Spleen (tissue), 11 donors: ENCODE results near the gene NLGN1. TPM values are rescaled to one million over a fixed set of nuclear protein-coding genes. Genes with fewer than 3 reads are reported as not detected.

Experiments used
- DNase-seq: peaks from one replicate; pipeline ENCODE4 v3.0.0-alpha.2; 2020
- H3K27ac ChIP-seq, 8 donors: fragments of 200-600 bp; sonication (generic) in 7 of 8; 1 replicate in 4 of 8; 2 replicates in 4 of 8; pipeline versions ENCODE4 v1.5.0 to v1.8.0; 2016 to 2021; ENCODE audit warnings: inconsistent platforms in 4 of 8, mild to moderate bottlenecking in 4 of 8, moderate library complexity in 1 of 8
- H3K27me3 ChIP-seq, 7 donors: fragments of 200-600 bp; sonication (generic) in 6 of 7; replicated peaks in 1 of 7; 1 replicate in 4 of 7; 2 replicates in 3 of 7; pipeline versions ENCODE4 v1.5.0 to v1.8.0; 2016 to 2021; ENCODE audit warnings: inconsistent platforms in 3 of 7, mild to moderate bottlenecking in 1 of 7
- H3K36me3 ChIP-seq, 6 donors: fragments of 200-600 bp; sonication (generic) in 5 of 6; 1 replicate in 4 of 6; 2 replicates in 2 of 6; pipeline versions ENCODE4 v1.5.0 to v1.8.0; 2016 to 2021; ENCODE audit warnings: inconsistent platforms in 2 of 6
- H3K4me1 ChIP-seq, 6 donors: fragments of 200-600 bp; sonication (generic) in 5 of 6; 1 replicate in 3 of 6; 2 replicates in 3 of 6; pipeline versions ENCODE4 v1.5.0 to v1.8.0; 2016 to 2021; ENCODE audit warnings: inconsistent platforms in 3 of 6
- H3K4me3 ChIP-seq, 8 donors: fragments of 200-600 bp; sonication (generic) in 7 of 8; 1 replicate in 4 of 8; 2 replicates in 4 of 8; pipeline versions ENCODE4 v1.5.0 to v1.8.0; 2016 to 2021; ENCODE audit warnings: inconsistent platforms in 4 of 8, mild to moderate bottlenecking in 4 of 8, moderate library complexity in 2 of 8
- H3K9me3 ChIP-seq, 8 donors: fragments of 200-600 bp; sonication (generic) in 7 of 8; 1 replicate in 4 of 8; 2 replicates in 4 of 8; pipeline versions ENCODE4 v1.5.0 to v1.8.0; 2016 to 2021; ENCODE audit warnings: inconsistent platforms in 4 of 8
- POLR2A ChIP-seq, 3 donors: fragments of 450-650 bp; IDR thresholded peaks; one replicate each; pipeline ENCODE4 v1.5.1; 2017; ENCODE audit warnings: antibody characterized with exemption in 3 of 3, mild to moderate bottlenecking in 1 of 3
- POLR2AphosphoS5 ChIP-seq, 3 donors: sonication (generic); formaldehyde crosslinking; IDR thresholded peaks; one replicate each; pipeline ENCODE4 v1.5.1; 2017; ENCODE audit warnings: antibody characterized with exemption in 3 of 3
- WGBS, 5 donors: extraction: QIAGEN DNeasy Blood & Tissue Kit in 3 of 5; methylation state at CpG; one replicate each; pipeline versions ENCODE4 v1.1.5 to v1.1.7; 2013 to 2018; 5-methylcytosine and 5-hydroxymethylcytosine counted together
- intact Hi-C: fragments of 100-400 bp; cut with DNase I; formaldehyde crosslinking; loops from one replicate; pipeline ENCODE4 v1.15.0; 2023; ENCODE audit warnings: low total_unique reads
- polyA plus RNA-seq, 3 donors: library from polyadenylated mRNA; stranded (reverse); fragments of 200-250 nt; gene quantifications; one replicate each; pipeline ENCODE4 v1.2.1, GENCODE V29; 2013
- total RNA-seq, 7 donors: library from RNA; depleted of rRNA in 3 of 7; stranded (reverse); fragments of >200 nt in 3 of 7; fragmentation: NEBNext Ultra II Directional in 4 of 7; extraction: Animal tissue kit (Norgen Biotek cat#: 25700) in 4 of 7; gene quantifications; one replicate each; pipeline versions ENCODE4 v1.1.0 to v1.2.1, GENCODE V29; 2016 to 2021
- TF ChIP-seq, protein P1 (sequence below), 11 experiments: fragments of 200-600 bp in 7 of 11; fragments of 450-650 bp in 4 of 11; sonication (generic) in 4 of 11; IDR thresholded peaks in 8 of 11; conservative IDR thresholded peaks in 3 of 11; 1 replicate in 7 of 11; 2 replicates in 4 of 11; pipeline versions ENCODE4 v1.4.0 to v1.8.0; 2016 to 2021; ENCODE audit warnings: antibody characterized with exemption in 11 of 11, inconsistent platforms in 4 of 11, mild to moderate bottlenecking in 1 of 11
- donor health status: healthy with polysubstance abuse.
- donor health status: DM: no; HTN: no; CAD: no; lungs with moderate emphysema.
- donor health status: DM: no; HTN: no; CAD: no.
- donor health status: Bipolar disorder and iron deficiency.
- donor health status: healthy.
- donor health status: DM: no; HTN: no; CAD: no.
- donor health status: DM: yes; HTN: yes; CAD: no.

NLGN1 gene
- total and polyA plus RNA-seq, 10 donors = 0.03 to 0.13 (median 0.03) TPM; not detected in 7

- H3K4me1 ChIP-seq = no peaks in the 10 kb centered on the region
Observed at GRCh38 chr3:173404156-173404555, 6.6 kb downstream of the NLGN1 start.

GRCh38 chr3:173410436-173410835 is 12.9 kb downstream of the NLGN1 start:
- no peaks in the 10 kb centered on the region for H3K36me3 ChIP-seq
- intact Hi-C loops = no loop called here

More at GRCh38 chr3:173404156-173404555, 6.6 kb downstream of the NLGN1 start:
- Histone ChIP-seq H3K4me3 (no peak overlapping the region), H3K9me3 (no peaks in the 10 kb centered on the region), H3K27me3 (peaks cover 0 to 30% (median 3%) of the 10 kb centered on the region in 7 donors), H3K36me3 (no peaks in the 10 kb centered on the region), H3K27ac (no peak overlapping the region)
- WGBS, 5 donors = 79 to 92% (median 88%) methylated on average over 1 of the region's 1 CpG
- intact Hi-C loops = no loop called here
- no peak for DNase-seq
- TF ChIP-seq POLR2AphosphoS5 (IDR thresholded peaks at IDR 0.05) (no peak), POLR2A (IDR thresholded peaks at IDR 0.05) (no peak)
- TF ChIP-seq, protein P1, sequence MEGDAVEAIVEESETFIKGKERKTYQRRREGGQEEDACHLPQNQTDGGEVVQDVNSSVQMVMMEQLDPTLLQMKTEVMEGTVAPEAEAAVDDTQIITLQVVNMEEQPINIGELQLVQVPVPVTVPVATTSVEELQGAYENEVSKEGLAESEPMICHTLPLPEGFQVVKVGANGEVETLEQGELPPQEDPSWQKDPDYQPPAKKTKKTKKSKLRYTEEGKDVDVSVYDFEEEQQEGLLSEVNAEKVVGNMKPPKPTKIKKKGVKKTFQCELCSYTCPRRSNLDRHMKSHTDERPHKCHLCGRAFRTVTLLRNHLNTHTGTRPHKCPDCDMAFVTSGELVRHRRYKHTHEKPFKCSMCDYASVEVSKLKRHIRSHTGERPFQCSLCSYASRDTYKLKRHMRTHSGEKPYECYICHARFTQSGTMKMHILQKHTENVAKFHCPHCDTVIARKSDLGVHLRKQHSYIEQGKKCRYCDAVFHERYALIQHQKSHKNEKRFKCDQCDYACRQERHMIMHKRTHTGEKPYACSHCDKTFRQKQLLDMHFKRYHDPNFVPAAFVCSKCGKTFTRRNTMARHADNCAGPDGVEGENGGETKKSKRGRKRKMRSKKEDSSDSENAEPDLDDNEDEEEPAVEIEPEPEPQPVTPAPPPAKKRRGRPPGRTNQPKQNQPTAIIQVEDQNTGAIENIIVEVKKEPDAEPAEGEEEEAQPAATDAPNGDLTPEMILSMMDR (IDR thresholded peaks at IDR 0.05 in 8 of 11, conservative IDR thresholded peaks at IDR 0.05 in 3 of 11) = no peak

DNA sequence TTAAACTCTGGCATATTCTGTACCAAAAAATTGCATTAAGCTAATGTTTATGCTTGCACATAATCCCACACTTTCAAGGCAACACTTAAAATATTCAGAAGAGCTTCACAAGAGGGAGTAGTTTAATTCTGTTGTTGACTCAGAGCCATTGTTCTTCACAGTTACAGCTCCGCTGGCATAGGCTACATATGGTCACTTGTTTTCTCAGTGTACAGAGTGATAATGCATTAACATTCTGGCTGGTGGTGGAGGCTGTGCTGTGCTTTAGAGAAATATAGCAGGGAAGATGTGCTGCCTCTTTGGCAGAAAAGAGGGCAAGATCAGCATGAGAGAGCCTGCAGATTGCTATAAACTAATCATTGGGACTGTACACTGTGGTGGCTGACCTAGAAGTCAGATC is 13.3 kb downstream of the NLGN1 start:
- 71 to 93% (median 83%) methylated on average over 1 of the region's 1 CpG for WGBS, 5 donors

More at GRCh38 chr3:173410436-173410835, 12.9 kb downstream of the NLGN1 start:
- TF ChIP-seq, protein P1 (IDR thresholded peaks at IDR 0.05 in 8 of 11, conservative IDR thresholded peaks at IDR 0.05 in 3 of 11) = no peak
- TF ChIP-seq POLR2A (IDR thresholded peaks at IDR 0.05) = no peak
- TF ChIP-seq POLR2AphosphoS5 (IDR thresholded peaks at IDR 0.05) = no peak
- Histone ChIP-seq H3K9me3 (no peaks in the 10 kb centered on the region), H3K4me3 (no peak overlapping the region), H3K27me3 (no peaks in the 10 kb centered on the region), H3K4me1 (no peaks in the 10 kb centered on the region), H3K27ac (no peak overlapping the region)
- DNase-seq = no peak

GRCh38 chr3:173411375-173411973 is 13.9 kb downstream of the NLGN1 start:
- 30 to 44% (median 33%) methylated on average over 5 of the region's 5 CpGs for WGBS, 5 donors
- no peaks in the 10 kb centered on the region for H3K36me3 ChIP-seq
- no peaks in the 10 kb centered on the region for H3K27me3 ChIP-seq
- TF ChIP-seq, protein P1 (IDR thresholded peaks at IDR 0.05 in 8 of 11, conservative IDR thresholded peaks at IDR 0.05 in 3 of 11) = no peak
- TF ChIP-seq POLR2A (IDR thresholded peaks at IDR 0.05) (no peak), POLR2AphosphoS5 (IDR thresholded peaks at IDR 0.05) (no peak)
- DNase-seq = no peak
- H3K9me3 ChIP-seq = no peaks in the 10 kb centered on the region
- H3K27ac ChIP-seq = no peak overlapping the region
- intact Hi-C loops = no loop called here
- no peaks in the 10 kb centered on the region for H3K4me1 ChIP-seq
- H3K4me3 ChIP-seq = no peak overlapping the region

More for the DNA sequence above, 13.3 kb downstream of the NLGN1 start:
- no peaks in the 10 kb centered on the region for H3K36me3 ChIP-seq
- no peaks in the 10 kb centered on the region for H3K4me1 ChIP-seq
- no peaks in the 10 kb centered on the region for H3K9me3 ChIP-seq
- DNase-seq = no peak
- no peaks in the 10 kb centered on the region for H3K27me3 ChIP-seq
- H3K27ac ChIP-seq = no peak overlapping the region
- intact Hi-C loops = no loop called here
- TF ChIP-seq POLR2A (IDR thresholded peaks at IDR 0.05) (no peak), POLR2AphosphoS5 (IDR thresholded peaks at IDR 0.05) (no peak)
- TF ChIP-seq, protein P1 (IDR thresholded peaks at IDR 0.05 in 8 of 11, conservative IDR thresholded peaks at IDR 0.05 in 3 of 11) = no peak
- H3K4me3 ChIP-seq = no peak overlapping the region
